SU-DHL-6 (cell line): ENCODE results near the gene SLC1A3.

Experiments
- H2AFZ ChIP-seq: fragments of 200-600 bp; sonication (generic); 2 replicates; pipeline ENCODE4 v1.6.1; 2014; ENCODE audit warnings: low read depth, mild to moderate bottlenecking, moderate library complexity, mixed read lengths, antibody characterized with exemption, low read length; ENCODE audit not compliant: severe bottlenecking
- H3F3A ChIP-seq: fragments of 200-600 bp; shearing (Covaris generic); 2 replicates; pipeline ENCODE4 v1.6.0; 2016; ENCODE audit warnings: antibody characterized with exemption, mild to moderate bottlenecking; ENCODE audit not compliant: insufficient read depth
- H3K27ac ChIP-seq: fragments of 200-600 bp; sonication (generic); 2 replicates; pipeline ENCODE4 v1.5.1; 2016; ENCODE audit warnings: low read depth, mild to moderate bottlenecking, low read length, moderate library complexity, mixed read lengths
- H3K27me3 ChIP-seq: fragments of 200-600 bp; sonication (generic), shearing (Covaris generic); 2 replicates; pipeline ENCODE4 v1.6.0; 2014; ENCODE audit warnings: mild to moderate bottlenecking, low read length
- H3K36me3 ChIP-seq: fragments of 200-600 bp; sonication (generic); 2 replicates; pipeline ENCODE4 v1.6.1; 2014; ENCODE audit warnings: mild to moderate bottlenecking, low read length, mixed read lengths
- H3K4me2 ChIP-seq: fragments of 300-600, 200-600 bp; shearing (Covaris generic), sonication (generic); 2 replicates; pipeline ENCODE4 v1.6.0; 2014; ENCODE audit warnings: low read length, low read depth, mild to moderate bottlenecking; ENCODE audit not compliant: poor library complexity, severe bottlenecking
- H3K4me3 ChIP-seq: fragments of 200-600 bp; sonication (generic); 2 replicates; pipeline ENCODE4 v1.5.1; 2014; ENCODE audit warnings: antibody characterized with exemption, low read length, mild to moderate bottlenecking, mixed read lengths; ENCODE audit not compliant: insufficient read depth, poor library complexity, severe bottlenecking
- H3K79me2 ChIP-seq: fragments of 200-600 bp; sonication (generic); 2 replicates; pipeline ENCODE4 v1.6.1; 2014; ENCODE audit warnings: mild to moderate bottlenecking, low read length, moderate library complexity; ENCODE audit not compliant: insufficient read depth
- H3K9ac ChIP-seq: fragments of 200-600 bp; sonication (generic); 2 replicates; pipeline ENCODE4 v1.7.0; 2014; ENCODE audit warnings: mild to moderate bottlenecking, low read length
- H3K9me2 ChIP-seq: fragments of 200-600 bp; sonication (generic); replicated peaks from 2 replicates; pipeline ENCODE4 v1.6.1; 2014; ENCODE audit warnings: low read length; ENCODE audit not compliant: insufficient read depth
- H3K9me3 ChIP-seq: fragments of 200-600 bp; sonication (generic); 2 replicates; pipeline ENCODE4 v1.6.1; 2014; ENCODE audit warnings: low read length, mixed read lengths; ENCODE audit not compliant: insufficient read depth
- H4K20me1 ChIP-seq: fragments of 200-600 bp; sonication (generic); 2 replicates; pipeline ENCODE4 v1.6.1; 2014; ENCODE audit warnings: low read depth, mild to moderate bottlenecking, antibody characterized with exemption, low read length, moderate library complexity, mixed read lengths
- CTCF ChIP-seq: fragments of 200-600 bp; sonication (generic); IDR thresholded peaks from one replicate; pipeline ENCODE4 v1.5.1; 2017; ENCODE audit warnings: antibody characterized with exemption, mild to moderate bottlenecking, low read length, moderate library complexity; ENCODE audit not compliant: insufficient read depth, poor library complexity, severe bottlenecking
- EZH2phosphoT487 ChIP-seq: fragments of 200-600 bp; sonication (generic), shearing (Covaris generic); conservative IDR thresholded peaks from 2 replicates; pipeline ENCODE4 v1.6.1; 2018; ENCODE audit warnings: mild to moderate bottlenecking, antibody characterized with exemption, low read length, moderate library complexity, mixed read lengths

SLC1A3 gene

DNA sequence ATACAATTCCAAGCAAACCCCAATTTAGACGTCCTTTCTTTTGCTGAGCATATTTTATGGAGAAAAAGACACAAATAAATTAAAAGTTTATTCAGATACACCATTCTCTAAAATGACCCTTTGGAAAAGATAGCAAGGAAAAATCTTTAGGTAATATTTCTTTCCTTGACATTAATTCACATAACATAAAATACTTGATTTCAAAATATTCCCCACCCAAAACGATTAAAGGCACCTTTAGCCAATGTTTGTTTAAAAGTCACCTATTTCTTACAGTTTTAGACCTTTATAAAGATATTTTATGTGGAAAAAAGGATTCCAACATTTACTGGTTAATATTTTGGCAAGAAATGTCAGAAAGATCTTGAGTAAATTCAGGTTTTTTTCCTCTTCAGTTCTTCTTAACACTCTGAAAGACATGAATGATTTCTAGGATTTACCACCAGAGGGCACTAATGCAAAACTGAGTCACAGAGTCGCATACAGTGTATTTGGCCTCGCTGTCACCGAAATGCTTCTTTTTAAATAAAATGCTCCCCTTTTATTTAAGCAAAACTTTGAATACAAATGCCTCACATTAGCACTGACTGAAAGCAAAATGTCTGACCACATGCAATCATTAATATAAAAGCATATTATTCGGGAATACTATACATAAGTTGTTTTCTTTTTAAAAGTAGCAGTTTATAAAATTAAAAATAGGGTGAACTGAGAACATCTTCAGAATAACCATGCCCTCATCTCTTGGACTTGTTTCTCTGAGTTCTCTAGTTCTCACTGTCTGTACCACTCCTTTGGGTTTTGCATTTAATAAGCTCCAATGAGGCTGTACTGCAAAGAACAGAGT is 122.5 kb downstream of the SLC1A3 start:
- no peaks in the 10 kb centered on the region for H3K79me2 ChIP-seq
- no peaks in the 10 kb centered on the region for H3K9me2 ChIP-seq
- no peaks in the 10 kb centered on the region for H3F3A ChIP-seq
- H3K4me3 ChIP-seq = no peak overlapping the region
- no peak for TF ChIP-seq EZH2phosphoT487
- peak; percentile 67 for TF ChIP-seq CTCF
- no peaks in the 10 kb centered on the region for H3K27me3 ChIP-seq
- H3K36me3 ChIP-seq = no peaks in the 10 kb centered on the region
- H3K9me3 ChIP-seq = no peaks in the 10 kb centered on the region
- H4K20me1 ChIP-seq = no peaks in the 10 kb centered on the region
- H3K4me2 ChIP-seq = peak overlapping the region; percentile 16
- H2AFZ ChIP-seq = no peak overlapping the region
- H3K9ac ChIP-seq = no peak overlapping the region
- H3K27ac ChIP-seq = no peak overlapping the region

- H2AFZ ChIP-seq = no peak overlapping the region
- no peak for TF ChIP-seq EZH2phosphoT487
- TF ChIP-seq CTCF = no peak
- no peaks in the 10 kb centered on the region for H3K9me3 ChIP-seq
- H4K20me1 ChIP-seq = no peaks in the 10 kb centered on the region
- H3K36me3 ChIP-seq = no peaks in the 10 kb centered on the region
- H3K27ac ChIP-seq = no peak overlapping the region
- no peaks in the 10 kb centered on the region for H3F3A ChIP-seq
- H3K79me2 ChIP-seq = no peaks in the 10 kb centered on the region
- H3K9me2 ChIP-seq = no peaks in the 10 kb centered on the region
- H3K4me2 ChIP-seq = no peak overlapping the region
- H3K4me3 ChIP-seq = no peak overlapping the region
- no peak overlapping the region for H3K9ac ChIP-seq
- no peaks in the 10 kb centered on the region for H3K27me3 ChIP-seq
These were observed 124.3 kb downstream of the SLC1A3 start for GRCh38 chr5:36730537-36731216.

DNA sequence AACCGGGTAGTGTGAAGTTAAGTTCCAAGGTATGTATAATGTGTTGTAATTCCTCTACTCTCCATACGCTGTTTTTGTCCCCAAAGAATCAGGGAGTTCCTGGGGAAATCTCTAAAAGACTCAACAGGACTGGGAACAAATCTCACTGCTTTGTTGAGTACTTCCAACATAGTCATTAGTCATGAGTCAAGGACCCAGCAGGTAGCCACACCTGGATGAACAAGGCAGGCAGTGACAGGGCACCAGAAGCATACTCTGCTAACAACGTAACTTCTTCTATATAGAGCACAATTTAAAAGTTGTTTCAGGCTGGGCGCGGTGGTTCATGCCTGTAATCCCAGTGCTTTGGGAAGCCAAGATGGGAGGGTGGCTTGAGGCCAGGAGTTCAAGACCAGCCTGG is 126.8 kb downstream of the SLC1A3 start:
- Histone ChIP-seq H3K9ac (no peak overlapping the region), H3K79me2 (no peaks in the 10 kb centered on the region), H3K36me3 (no peaks in the 10 kb centered on the region), H3K9me2 (no peaks in the 10 kb centered on the region), H2AFZ (no peak overlapping the region), H3K27ac (no peak overlapping the region), H4K20me1 (no peaks in the 10 kb centered on the region), H3K27me3 (no peaks in the 10 kb centered on the region), H3K9me3 (no peaks in the 10 kb centered on the region), H3F3A (no peaks in the 10 kb centered on the region), H3K4me2 (no peak overlapping the region), H3K4me3 (no peak overlapping the region)
- no peak for TF ChIP-seq CTCF
- no peak for TF ChIP-seq EZH2phosphoT487
